ENCODE measurements around the gene SH3GL2. TPM values are rescaled to one million over a fixed set of nuclear protein-coding genes. Genes with fewer than 3 reads are reported as not detected.

Gene SH3GL2
- total and polyA plus RNA-seq, 9 of the 15 experiments (the other 6 are each of a cell fraction or from before 2014, with no cell fraction given), result not detected

GRCh38 chr9:17574342-17574741 is 4.5 kb upstream of the SH3GL2 start:
- no TSS peak for BruUV-seq (replicated peaks)
- 0% methylated on average over 1 of the region's 2 CpGs for WGBS (ENCODE audit: insufficient coverage, low coverage, missing lambda C conversion rate)
- no peak overlapping the region for H3K27ac ChIP-seq (ENCODE audit: extremely low read depth, low read depth, low read length)
- no peak overlapping the region for H3K4me2 ChIP-seq (ENCODE audit: insufficient read depth, low read length)
- H3K9ac ChIP-seq (ENCODE audit: insufficient read depth in 1 of 2, low read depth in 2 of 2, low read length in 2 of 2), result no peak overlapping the region
- ChIA-PET POLR2A (no interaction called here), CTCF (ENCODE audit: low intra/inter-chr PET ratio) (no interaction called here)
- no peaks in the 10 kb centered on the region for H3K4me1 ChIP-seq (replicated peaks in 1 of 2; ENCODE audit: control insufficient read depth in 2 of 2, insufficient read depth in 2 of 2, low read length in 2 of 2)
- H2AFZ ChIP-seq (ENCODE audit: low read depth, low read length), result no peak overlapping the region
- ATAC-seq, result no peak
- H3K27me3 ChIP-seq (ENCODE audit: control insufficient read depth in 2 of 2, insufficient read depth in 2 of 2, low read length in 2 of 2), result no peaks in the 10 kb centered on the region
- H3K36me3 ChIP-seq (ENCODE audit: control insufficient read depth, insufficient read depth, low read length), result no peaks in the 10 kb centered on the region
- intact Hi-C loops (cut with micrococcal nuclease) (no loop called here), in situ Hi-C loops (cut with MboI) (no loop called here)
- TF ChIP-seq SMARCA5 (IDR thresholded peaks at IDR 0.05) (no peak), KLF10 (CRISPR knock-in tag; IDR thresholded peaks at IDR 0.05) (no peak)
- TF ChIP-seq, protein P1, sequence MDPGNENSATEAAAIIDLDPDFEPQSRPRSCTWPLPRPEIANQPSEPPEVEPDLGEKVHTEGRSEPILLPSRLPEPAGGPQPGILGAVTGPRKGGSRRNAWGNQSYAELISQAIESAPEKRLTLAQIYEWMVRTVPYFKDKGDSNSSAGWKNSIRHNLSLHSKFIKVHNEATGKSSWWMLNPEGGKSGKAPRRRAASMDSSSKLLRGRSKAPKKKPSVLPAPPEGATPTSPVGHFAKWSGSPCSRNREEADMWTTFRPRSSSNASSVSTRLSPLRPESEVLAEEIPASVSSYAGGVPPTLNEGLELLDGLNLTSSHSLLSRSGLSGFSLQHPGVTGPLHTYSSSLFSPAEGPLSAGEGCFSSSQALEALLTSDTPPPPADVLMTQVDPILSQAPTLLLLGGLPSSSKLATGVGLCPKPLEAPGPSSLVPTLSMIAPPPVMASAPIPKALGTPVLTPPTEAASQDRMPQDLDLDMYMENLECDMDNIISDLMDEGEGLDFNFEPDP (CRISPR knock-in tag; IDR thresholded peaks at IDR 0.05), result no peak
- H4K20me1 ChIP-seq (replicated peaks; ENCODE audit: control insufficient read depth, insufficient read depth, low read length), result no peaks in the 10 kb centered on the region
- H3K9me3 ChIP-seq (replicated peaks; ENCODE audit: control insufficient read depth, insufficient read depth, low read depth, low read length), result no peaks in the 10 kb centered on the region
- FAIRE-seq, result no peak
- no peaks in the 10 kb centered on the region for H3K9me1 ChIP-seq (ENCODE audit: control insufficient read depth, insufficient read depth, low read length)
- no peak for DNase-seq (ENCODE audit: extremely low read depth in 1 of 4, low spot score in 3 of 4)
- H3K79me2 ChIP-seq (ENCODE audit: control insufficient read depth, insufficient read depth, low read length), result no peaks in the 10 kb centered on the region
- no peak overlapping the region for H3K4me3 ChIP-seq

GRCh38 chr9:17578577-17578910 is 322 bp upstream of the SH3GL2 start:
- Histone ChIP-seq H3K9ac (ENCODE audit: insufficient read depth in 1 of 2, low read depth in 2 of 2, low read length in 2 of 2) (no peak overlapping the region), H3K9me3 (replicated peaks; ENCODE audit: control insufficient read depth, insufficient read depth, low read depth, low read length) (no peaks in the 10 kb centered on the region), H3K79me2 (ENCODE audit: control insufficient read depth, insufficient read depth, low read length) (no peaks in the 10 kb centered on the region), H2AFZ (ENCODE audit: low read depth, low read length) (no peak overlapping the region), H3K4me1 (replicated peaks in 1 of 2; ENCODE audit: control insufficient read depth in 2 of 2, insufficient read depth in 2 of 2, low read length in 2 of 2) (no peaks in the 10 kb centered on the region), H4K20me1 (replicated peaks; ENCODE audit: control insufficient read depth, insufficient read depth, low read length) (no peaks in the 10 kb centered on the region), H3K4me3 (no peak overlapping the region), H3K36me3 (ENCODE audit: control insufficient read depth, insufficient read depth, low read length) (no peaks in the 10 kb centered on the region), H3K27me3 (ENCODE audit: control insufficient read depth in 2 of 2, insufficient read depth in 2 of 2, low read length in 2 of 2) (no peaks in the 10 kb centered on the region), H3K27ac (ENCODE audit: extremely low read depth, low read depth, low read length) (no peak overlapping the region), H3K9me1 (ENCODE audit: control insufficient read depth, insufficient read depth, low read length) (no peaks in the 10 kb centered on the region), H3K4me2 (ENCODE audit: insufficient read depth, low read length) (no peak overlapping the region)
- no TSS peak for BruUV-seq (replicated peaks)
- FAIRE-seq (no peak), ATAC-seq (no peak), DNase-seq (ENCODE audit: extremely low read depth in 1 of 4, low spot score in 3 of 4) (no peak)
- in situ Hi-C loops (cut with MboI), result no loop called here
- 3% methylated on average over 14 of the region's 17 CpGs for WGBS (ENCODE audit: insufficient coverage, low coverage, missing lambda C conversion rate)
- ChIA-PET CTCF (ENCODE audit: low intra/inter-chr PET ratio) (no interaction called here), POLR2A (no interaction called here)
- intact Hi-C loops (cut with micrococcal nuclease), result no loop called here
- TF ChIP-seq TEAD4 (IDR thresholded peaks at IDR 0.05; ENCODE audit: low read length) (no peak), TEAD4 (CRISPR knock-in tag; IDR thresholded peaks at IDR 0.05; ENCODE audit: borderline replicate concordance) (no peak), ZNF512 (tag; IDR thresholded peaks at IDR 0.05) (no peak), EP300 (IDR thresholded peaks at IDR 0.05; ENCODE audit: low read length) (no peak), BRD9 (IDR thresholded peaks at IDR 0.05; ENCODE audit: low read depth, partially characterized antibody) (no peak), CREB1 (IDR thresholded peaks at IDR 0.05) (no peak), CREB1 (CRISPR knock-in tag; IDR thresholded peaks at IDR 0.05) (no peak), ZNF589 (CRISPR knock-in tag; IDR thresholded peaks at IDR 0.05; ENCODE audit: low read depth) (no peak), CEBPB (tag; IDR thresholded peaks at IDR 0.05) (no peak), BRCA1 (IDR thresholded peaks at IDR 0.05) (no peak), BRCA1 (CRISPR knock-in tag; IDR thresholded peaks at IDR 0.05) (no peak), HNRNPLL (IDR thresholded peaks at IDR 0.05; ENCODE audit: low read depth, low read length, poor library complexity, severe bottlenecking) (no peak), SNAPC5 (CRISPR knock-in tag; IDR thresholded peaks at IDR 0.05) (no peak)
